Naive thymus-derived CD4-positive, alpha-beta T cell (primary cell): ENCODE data around the gene CNTN5. TPM values are rescaled to one million over a fixed set of nuclear protein-coding genes. Genes with fewer than 3 reads are reported as not detected.
"Not testable (repeated sequence)": the region's sequence is repeated elsewhere in the genome, so short reads cannot be mapped to it uniquely, and the experiment has no call there.

Source experiments
- ATAC-seq: fragments of 150-1000 bp; cut with Tn5 transposase; 2 replicates; pipeline ENCODE4 v1.10.0; 2021; ENCODE audit warnings: mild to moderate bottlenecking, moderate library complexity
- CTCF ChIA-PET: fragments of 350-600 bp; sonication (Branson Sonifier 250); formaldehyde crosslinking; loops from one replicate; lab custom pipeline; 2021; ENCODE audit warnings: antibody characterized with exemption; lab: Charles Lee
- POLR2A ChIA-PET: fragments of 350-600 bp; sonication (Branson Sonifier 250); formaldehyde crosslinking; loops from one replicate; lab custom pipeline; 2021; ENCODE audit warnings: antibody characterized with exemption, inconsistent platforms; lab: Charles Lee
- DNase-seq, 9 donors: peaks; one replicate each; pipeline versions ENCODE4 v3.0.0 to v3.0.0-alpha.2; 2020 to 2022; ENCODE audit warnings: mixed read lengths in 1 of 9
- H3K27ac ChIP-seq: one replicate; pipeline ENCODE4 v1.7.0; 2013; ENCODE audit warnings: mild to moderate bottlenecking, low read depth, low read length, moderate library complexity
- H3K27me3 ChIP-seq, 2 donors: one replicate each; pipeline ENCODE4 v1.7.0; 2013; ENCODE audit warnings: low read length in 2 of 2, mild to moderate bottlenecking in 2 of 2, moderate library complexity in 2 of 2; ENCODE audit not compliant: control insufficient read depth in 2 of 2, insufficient read depth in 2 of 2
- H3K36me3 ChIP-seq, 3 experiments: 1 replicate in 2 of 3; 2 replicates in 1 of 3; pipeline ENCODE4 v1.7.0; 2013; ENCODE audit warnings: low read length in 3 of 3, mild to moderate bottlenecking in 3 of 3, moderate library complexity in 1 of 3; ENCODE audit not compliant: insufficient read depth in 3 of 3, control insufficient read depth in 2 of 3
- H3K4me1 ChIP-seq, 2 donors: one replicate each; pipeline ENCODE4 v1.7.0; 2013; ENCODE audit warnings: low read length in 2 of 2, mild to moderate bottlenecking in 2 of 2, moderate library complexity in 1 of 2; ENCODE audit not compliant: control insufficient read depth in 2 of 2, insufficient read depth in 2 of 2
- H3K4me3 ChIP-seq: 2 replicates; pipeline ENCODE4 v1.7.0; 2013; ENCODE audit warnings: mild to moderate bottlenecking, low read length
- H3K9me3 ChIP-seq, 3 experiments: 1 replicate in 2 of 3; 2 replicates in 1 of 3; pipeline ENCODE4 v1.7.0; 2013; ENCODE audit warnings: low read length in 3 of 3; ENCODE audit not compliant: control insufficient read depth in 2 of 3
- H3K27ac Mint-ChIP-seq, 9 donors: one replicate each; pipeline ENCODE4 v1.8.0; 2020 to 2022; ENCODE audit warnings: mixed read lengths in 9 of 9, mild to moderate bottlenecking in 8 of 9, moderate library complexity in 5 of 9, inconsistent platforms in 2 of 9
- H3K27me3 Mint-ChIP-seq, 5 donors: one replicate each; pipeline ENCODE4 v1.8.0; 2021 to 2022; ENCODE audit warnings: mixed read lengths in 5 of 5, mild to moderate bottlenecking in 1 of 5
- H3K36me3 Mint-ChIP-seq, 5 donors: one replicate each; pipeline ENCODE4 v1.8.0; 2020 to 2022; ENCODE audit warnings: mixed read lengths in 5 of 5, mild to moderate bottlenecking in 3 of 5, inconsistent platforms in 1 of 5
- H3K4me1 Mint-ChIP-seq, 7 donors: one replicate each; pipeline ENCODE4 v1.8.0; 2020 to 2022; ENCODE audit warnings: mixed read lengths in 7 of 7, mild to moderate bottlenecking in 3 of 7, inconsistent platforms in 1 of 7
- H3K4me3 Mint-ChIP-seq, 10 donors: one replicate each; pipeline ENCODE4 v1.8.0; 2020 to 2022; ENCODE audit warnings: mild to moderate bottlenecking in 10 of 10, mixed read lengths in 10 of 10, moderate library complexity in 6 of 10, inconsistent platforms in 2 of 10
- H3K9me3 Mint-ChIP-seq, 11 donors: one replicate each; pipeline ENCODE4 v1.8.0; 2020 to 2022; ENCODE audit warnings: mixed read lengths in 11 of 11, mild to moderate bottlenecking in 4 of 11, inconsistent platforms in 1 of 11, moderate library complexity in 1 of 11
- intact Hi-C, 2 donors: fragments of 100-400 bp; cut with micrococcal nuclease; formaldehyde crosslinking; loops; one replicate each; pipeline ENCODE4 v1.15.1; 2023
- polyA plus RNA-seq, 2 donors: library from polyadenylated mRNA; unstranded; fragments of 300-500 nt; fragmentation: Illumina TruSeq; gene quantifications; one replicate each; pipeline ENCODE4 v1.2.3, GENCODE V29; 2021
- total RNA-seq, 6 experiments: library from RNA in 5 of 6; stranded (reverse) in 5 of 6; gene quantifications; 1 replicate in 5 of 6; 2 replicates in 1 of 6; pipeline ENCODE4 v1.2.3 and lab custom pipeline; 2021 to 2026

CNTN5 gene
- total and polyA plus RNA-seq, 7 experiments from 2014 or later = not detected

DNA sequence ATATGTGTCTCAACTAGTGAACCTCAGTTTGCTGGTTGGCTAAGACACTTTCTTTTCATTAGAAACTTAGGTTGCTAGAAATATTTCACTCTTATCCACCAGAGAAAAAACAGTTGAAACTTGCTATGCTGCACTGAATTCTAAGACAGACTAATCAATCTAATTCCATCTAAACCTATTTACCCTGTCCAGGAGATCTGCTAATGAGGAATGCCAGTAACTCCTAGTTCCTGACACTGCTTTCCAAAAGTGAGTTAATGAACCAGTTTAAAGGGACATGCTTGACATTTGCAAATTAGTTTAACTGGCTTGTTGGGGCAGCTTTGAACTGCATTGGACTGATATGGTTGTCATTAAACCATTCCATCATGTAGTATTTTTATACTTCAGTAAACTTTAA is 258.5 kb downstream of the CNTN5 start:
- ChIA-PET CTCF (no interaction called here), POLR2A (no interaction called here)
- Mint-ChIP-seq H3K4me3 (no peak overlapping the region), H3K27me3 (no peaks in the 10 kb centered on the region), H3K36me3 (no peaks in the 10 kb centered on the region), H3K4me1 (no peaks in the 10 kb centered on the region), H3K9me3 (peaks cover 0 to 8% (median 3%) of the 10 kb centered on the region in 11 donors), H3K27ac (no peak overlapping the region)
- Histone ChIP-seq H3K27me3 (no peaks in the 10 kb centered on the region), H3K36me3 (no peaks in the 10 kb centered on the region), H3K27ac (no peak overlapping the region), H3K4me1 (no peaks in the 10 kb centered on the region), H3K4me3 (no peak overlapping the region), H3K9me3 (no peaks in the 10 kb centered on the region)
- intact Hi-C loops = no loop called here
- ATAC-seq = no peak
- DNase-seq = no peak

DNA sequence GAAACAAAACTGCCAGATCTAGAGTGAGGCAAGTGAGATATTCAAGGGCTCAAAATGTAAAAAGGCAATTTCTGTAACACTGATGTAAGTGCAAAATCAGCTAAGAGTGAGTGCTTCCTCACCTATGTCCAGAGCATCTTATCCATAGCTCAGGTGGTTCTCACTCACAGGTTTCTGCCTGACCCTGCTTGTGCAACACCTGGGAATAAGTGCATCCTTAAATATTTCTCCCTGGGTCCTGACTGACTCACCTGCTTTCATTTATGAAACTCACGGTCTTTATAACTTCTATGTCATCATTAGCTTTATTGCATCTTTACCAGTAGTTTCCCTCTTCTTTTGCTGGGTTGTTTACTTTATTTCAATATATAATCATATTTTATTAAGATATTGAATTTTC is 260.6 kb downstream of the CNTN5 start:
- H3K4me3 ChIP-seq = no peak overlapping the region

DNA sequence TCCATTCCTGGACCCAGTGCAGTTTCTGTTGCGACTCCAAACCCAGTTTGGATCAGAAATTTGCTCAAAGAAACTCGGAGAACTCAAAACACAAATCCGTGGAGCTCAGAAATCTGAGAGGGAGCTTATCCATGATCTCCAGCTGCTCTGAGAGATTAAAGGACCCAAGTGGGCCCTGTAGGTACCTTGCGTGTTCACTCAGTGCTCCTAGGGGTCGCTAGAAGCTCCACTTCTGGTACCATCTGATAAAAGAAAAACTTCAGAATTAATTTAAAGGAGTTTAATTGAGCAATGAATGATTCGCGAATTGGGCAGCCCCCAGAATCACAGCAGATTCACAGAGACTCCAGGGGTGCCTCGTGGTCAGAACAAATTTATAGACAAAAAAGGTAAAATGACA is 277.2 kb downstream of the CNTN5 start:
- H3K4me3 Mint-ChIP-seq, H3K27me3 Mint-ChIP-seq, ATAC-seq, intact Hi-C loops, H3K9me3 ChIP-seq, H3K4me3 ChIP-seq, H3K27ac ChIP-seq, H3K4me1 ChIP-seq, CTCF ChIA-PET, H3K4me1 Mint-ChIP-seq, DNase-seq, H3K27me3 ChIP-seq, H3K36me3 ChIP-seq, H3K36me3 Mint-ChIP-seq, POLR2A ChIA-PET, H3K27ac Mint-ChIP-seq: not testable (repeated sequence)
- peaks cover 0 to 27% (median 10%) of the 10 kb centered on the region in 11 donors for H3K9me3 Mint-ChIP-seq

More for the DNA sequence above, 260.6 kb downstream of the CNTN5 start:
- Mint-ChIP-seq H3K36me3 (no peaks in the 10 kb centered on the region), H3K4me1 (no peaks in the 10 kb centered on the region), H3K9me3 (peaks cover 0 to 10% (median 5%) of the 10 kb centered on the region in 11 donors), H3K27ac (no peak overlapping the region), H3K27me3 (no peaks in the 10 kb centered on the region), H3K4me3 (no peak overlapping the region)
- ChIA-PET POLR2A (no interaction called here), CTCF (no interaction called here)
- Histone ChIP-seq H3K4me1 (no peaks in the 10 kb centered on the region), H3K36me3 (no peaks in the 10 kb centered on the region), H3K9me3 (no peaks in the 10 kb centered on the region), H3K27me3 (no peaks in the 10 kb centered on the region), H3K27ac (no peak overlapping the region)
- intact Hi-C loops = no loop called here
- DNase-seq (no peak), ATAC-seq (no peak)

DNA sequence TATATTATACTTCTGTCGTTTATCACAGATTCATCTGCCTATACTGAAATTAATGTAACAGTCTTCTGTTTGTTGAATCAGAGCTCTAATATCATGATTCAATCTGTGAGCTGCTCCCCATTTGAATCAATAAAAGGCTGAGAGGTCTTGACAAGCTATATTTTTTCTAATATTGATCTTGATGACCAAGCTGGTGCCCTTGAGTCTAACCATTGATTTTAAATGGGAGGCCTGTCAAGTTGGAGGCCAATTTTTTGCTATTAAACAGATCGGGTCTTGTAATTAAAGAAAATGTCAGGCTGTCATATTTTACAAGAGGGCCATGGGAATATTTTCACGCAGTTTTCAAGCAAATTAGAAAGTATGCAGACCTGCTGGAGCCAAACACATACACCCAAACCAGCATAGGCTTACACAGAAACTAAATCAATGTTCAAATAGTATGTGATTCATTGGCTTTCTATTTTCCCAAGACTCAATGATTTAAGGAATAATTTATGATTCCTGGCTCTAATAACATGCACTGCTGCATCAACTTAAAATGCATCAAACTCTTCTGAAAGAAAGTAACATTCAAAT is 286.9 kb downstream of the CNTN5 start:
- Mint-ChIP-seq H3K9me3 (peaks cover 0 to 5% (median 0%) of the 10 kb centered on the region in 11 donors), H3K4me1 (no peaks in the 10 kb centered on the region), H3K4me3 (no peak overlapping the region), H3K27ac (no peak overlapping the region), H3K27me3 (no peaks in the 10 kb centered on the region), H3K36me3 (no peaks in the 10 kb centered on the region)
- Histone ChIP-seq H3K9me3 (no peaks in the 10 kb centered on the region), H3K4me1 (no peaks in the 10 kb centered on the region), H3K27ac (no peak overlapping the region), H3K4me3 (no peak overlapping the region), H3K27me3 (no peaks in the 10 kb centered on the region), H3K36me3 (no peaks in the 10 kb centered on the region)
- intact Hi-C loops = no loop called here
- ChIA-PET POLR2A (no interaction called here), CTCF (interaction anchor here (0.6 kb wide), 1 partner anchor 32 kb away, joined by 4 read pairs; no protein-coding TSS in a partner anchor)
- DNase-seq (no peak), ATAC-seq (no peak)

DNA sequence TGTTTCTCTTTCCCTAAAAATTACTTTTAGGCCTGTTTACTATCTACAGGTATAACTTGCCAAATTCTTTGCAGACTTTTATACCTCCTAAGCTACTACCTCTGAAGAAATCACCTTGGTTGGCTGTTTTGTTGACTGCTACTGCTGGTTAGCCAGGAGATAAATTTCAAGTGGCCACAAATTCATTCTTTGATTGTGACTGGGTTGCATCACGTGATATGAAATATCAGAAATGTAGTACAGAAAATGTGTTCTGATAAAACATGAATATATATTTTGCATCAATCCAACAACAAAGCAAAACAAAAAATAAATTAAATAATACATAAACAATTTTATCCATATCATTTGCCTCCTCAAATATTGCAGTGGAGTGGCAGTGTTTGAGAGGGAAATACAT is 291.1 kb downstream of the CNTN5 start:
- intact Hi-C loops = no loop called here
- H3K27me3 Mint-ChIP-seq = no peaks in the 10 kb centered on the region

DNA sequence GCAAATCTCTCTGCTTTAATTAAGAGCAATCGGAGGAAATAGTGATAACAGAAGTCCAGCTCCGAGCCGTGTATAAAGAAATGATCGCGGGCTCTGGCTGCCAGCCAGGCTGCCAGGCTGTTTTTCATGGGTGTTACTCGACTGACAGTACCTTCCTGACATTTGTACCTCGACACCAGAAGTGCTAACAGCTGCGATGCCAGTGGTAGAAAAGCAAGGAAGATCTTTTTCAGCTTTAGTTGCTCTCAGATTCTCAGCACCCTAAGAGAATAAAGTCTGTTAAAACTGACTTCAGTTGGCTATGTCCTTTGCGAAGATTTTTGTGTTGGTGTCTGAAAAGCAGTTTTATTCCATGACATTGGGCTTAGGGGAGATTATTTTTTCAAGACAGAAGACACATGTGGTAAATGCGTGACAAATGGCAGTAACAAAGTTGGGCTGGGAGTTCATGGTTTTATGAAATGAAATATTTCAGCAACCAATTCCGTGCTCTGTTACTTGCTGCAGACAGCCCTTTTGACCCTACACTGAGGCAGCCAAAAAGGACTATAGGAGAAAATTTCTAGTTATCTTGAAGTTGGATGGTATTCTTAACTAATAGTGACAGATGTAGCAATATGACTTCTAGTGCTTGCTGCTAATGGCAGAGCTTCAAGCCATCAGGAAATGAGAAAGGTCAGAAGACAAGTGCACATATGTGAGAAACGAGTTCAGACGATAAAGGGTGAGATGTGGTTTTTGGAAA is 296.2 kb downstream of the CNTN5 start:
- Histone ChIP-seq H3K9me3 (no peaks in the 10 kb centered on the region), H3K4me1 (no peaks in the 10 kb centered on the region), H3K27me3 (no peaks in the 10 kb centered on the region), H3K36me3 (no peaks in the 10 kb centered on the region), H3K27ac (no peak overlapping the region), H3K4me3 (no peak overlapping the region)
- intact Hi-C loops = no loop called here
- Mint-ChIP-seq H3K9me3 (peaks cover 0 to 19% (median 5%) of the 10 kb centered on the region in 11 donors), H3K4me1 (no peaks in the 10 kb centered on the region), H3K4me3 (no peak overlapping the region), H3K36me3 (no peaks in the 10 kb centered on the region), H3K27me3 (no peaks in the 10 kb centered on the region), H3K27ac (no peak overlapping the region)
- DNase-seq (no peak), ATAC-seq (no peak)
- POLR2A ChIA-PET = no interaction called here
- CTCF ChIA-PET = no interaction called here

More for the DNA sequence above, 291.1 kb downstream of the CNTN5 start:
- Histone ChIP-seq H3K4me1 (no peaks in the 10 kb centered on the region), H3K27me3 (no peaks in the 10 kb centered on the region), H3K9me3 (no peaks in the 10 kb centered on the region), H3K36me3 (no peaks in the 10 kb centered on the region), H3K27ac (no peak overlapping the region), H3K4me3 (no peak overlapping the region)
- Mint-ChIP-seq H3K9me3 (peaks cover 0 to 15% (median 0%) of the 10 kb centered on the region in 11 donors), H3K36me3 (no peaks in the 10 kb centered on the region), H3K4me1 (no peaks in the 10 kb centered on the region), H3K27ac (no peak overlapping the region), H3K4me3 (no peak overlapping the region)
- ChIA-PET CTCF (no interaction called here), POLR2A (no interaction called here)
- no peak for ATAC-seq
- DNase-seq = no peak
